Stimulated activated CD4-positive, alpha-beta T cell treated with anti-CD3 and anti-CD28 coated beads, Interleukin-4, amount 100 ng/mL, for 48 hours (primary cell): ENCODE measurements around the gene NTSR1.
A peak's percentile ranks its signal among the peaks of the same experiment; 100 is the strongest.

Experiments used
- DNase-seq, 2 donors: peaks; one replicate each; pipeline ENCODE4 v3.0.0-alpha.2; 2020; ENCODE audit warnings: low read depth in 2 of 2

NTSR1 gene

GRCh38 chr20:62771396-62772102 is 62.9 kb downstream of the NTSR1 start:
- no peak for DNase-seq

GRCh38 chr20:62772103-62772611 is 63.5 kb downstream of the NTSR1 start:
- no peak for DNase-seq

GRCh38 chr20:62772619-62772989 is 64.0 kb downstream of the NTSR1 start:
- no peak for DNase-seq

GRCh38 chr20:62772990-62773844 is 64.6 kb downstream of the NTSR1 start:
- no peak for DNase-seq

- DNase-seq = no peak
Measured at GRCh38 chr20:62773845-62774714, 65.4 kb downstream of the NTSR1 start.

GRCh38 chr20:62774762-62775161 is 66.1 kb downstream of the NTSR1 start:
- no peak for DNase-seq

- DNase-seq = no peak
Measured at GRCh38 chr20:62775206-62775605, 66.6 kb downstream of the NTSR1 start.

GRCh38 chr20:62776035-62776691 is 67.5 kb downstream of the NTSR1 start:
- DNase-seq = no peak

GRCh38 chr20:62776692-62777527 is 68.3 kb downstream of the NTSR1 start:
- peak; percentile 50 to 55 for DNase-seq

GRCh38 chr20:62777528-62777830 is 68.8 kb downstream of the NTSR1 start:
- DNase-seq = no peak

GRCh38 chr20:62778058-62778457 is 69.4 kb downstream of the NTSR1 start:
- DNase-seq = no peak

- DNase-seq = no peak
Measured at GRCh38 chr20:62778601-62779416, 70.2 kb downstream of the NTSR1 start.

- DNase-seq = no peak
Measured at GRCh38 chr20:62779417-62779685, 70.7 kb downstream of the NTSR1 start.

- DNase-seq = no peak
Measured at GRCh38 chr20:62780204-62780603, 71.6 kb downstream of the NTSR1 start.

GRCh38 chr20:62780696-62781095 is 72.1 kb downstream of the NTSR1 start:
- no peak for DNase-seq

GRCh38 chr20:62782149-62782892 is 73.7 kb downstream of the NTSR1 start:
- no peak for DNase-seq

- DNase-seq = no peak
Measured at GRCh38 chr20:62782893-62783278, 74.2 kb downstream of the NTSR1 start.

- DNase-seq = no peak
Measured at GRCh38 chr20:62784497-62784896, 75.9 kb downstream of the NTSR1 start.

GRCh38 chr20:62785393-62785792 is 76.8 kb downstream of the NTSR1 start:
- DNase-seq = no peak
